SK-N-SH (cell line): ENCODE measurements around the gene B4GALNT4. TPM values are rescaled to one million over a fixed set of nuclear protein-coding genes. Genes with fewer than 3 reads are reported as not detected.

ENCODE experiments used
- CTCF ChIA-PET: fragments of 300-600, 350-600 bp; formaldehyde crosslinking; extraction: SDS; loops from one replicate; lab custom pipeline; 2021; lab: Yijun Ruan, JAX
- POLR2A ChIA-PET: fragments of 350-600 bp; sonication (Branson Sonifier 250); formaldehyde crosslinking; extraction: SDS; loops from one replicate; lab custom pipeline; 2020; ENCODE audit warnings: antibody characterized with exemption, inconsistent platforms; lab: Yijun Ruan, JAX
- DNase-seq: peaks from one replicate; pipeline ENCODE4 v3.0.0; 2012
- H2AFZ ChIP-seq: fragments of 200-600 bp; sonication (generic); 2 replicates; pipeline ENCODE4 v1.8.1; 2016; ENCODE audit warnings: antibody characterized with exemption, mild to moderate bottlenecking, low read depth
- H3F3A ChIP-seq: fragments of 200-600 bp; sonication (generic); replicated peaks from 2 replicates; pipeline ENCODE3; 2016; ENCODE audit warnings: antibody characterized with exemption, mild to moderate bottlenecking; ENCODE audit not compliant: insufficient read depth
- H3K27ac ChIP-seq, 2 experiments: fragments of 200-500 bp in 1 of 2; fragments of 200-600 bp in 1 of 2; sonication (Bioruptor generic) in 1 of 2; sonication (generic), shearing (Covaris generic) in 1 of 2; 2 replicates each; pipeline versions ENCODE4 v1.5.1 to v1.6.1; 2014 to 2016; ENCODE audit warnings: low read depth in 2 of 2, inconsistent platforms in 1 of 2, low read length in 1 of 2, mild to moderate bottlenecking in 1 of 2, mixed read lengths in 1 of 2
- H3K27me3 ChIP-seq: fragments of 200-600 bp; sonication (generic), shearing (Covaris generic); 2 replicates; pipeline ENCODE4 v1.6.1; 2016; ENCODE audit warnings: mixed run types; ENCODE audit not compliant: insufficient read depth
- H3K36me3 ChIP-seq, 2 experiments: fragments of 200-500 bp in 1 of 2; fragments of 200-600 bp in 1 of 2; sonication (Bioruptor generic) in 1 of 2; sonication (generic) in 1 of 2; replicated peaks in 1 of 2; 2 replicates each; pipeline versions ENCODE3 to v1.5.1; 2014 to 2016; ENCODE audit warnings: low read length in 1 of 2, mild to moderate bottlenecking in 1 of 2; ENCODE audit not compliant: insufficient read depth in 2 of 2, control insufficient read depth in 1 of 2
- H3K4me1 ChIP-seq, 2 experiments: fragments of 200-500 bp in 1 of 2; fragments of 200-600 bp in 1 of 2; sonication (Bioruptor generic) in 1 of 2; sonication (generic), shearing (Covaris generic) in 1 of 2; 2 replicates each; pipeline versions ENCODE4 v1.5.1 to v1.6.1; 2014 to 2016; ENCODE audit warnings: low read depth in 1 of 2, low read length in 1 of 2, mixed run types in 1 of 2; ENCODE audit not compliant: insufficient read depth in 2 of 2, control insufficient read depth in 1 of 2
- H3K4me2 ChIP-seq: fragments of 200-600 bp; sonication (generic), shearing (Covaris generic); 2 replicates; pipeline ENCODE4 v1.6.1; 2017; ENCODE audit warnings: mixed run types
- H3K4me3 ChIP-seq, 2 experiments: fragments of 200-500 bp in 1 of 2; fragments of 200-600 bp in 1 of 2; sonication (Bioruptor generic) in 1 of 2; sonication (generic), shearing (Covaris generic) in 1 of 2; 2 replicates each; pipeline versions ENCODE4 v1.5.1 to v1.8.1; 2014 to 2016; ENCODE audit warnings: low read depth in 2 of 2, inconsistent platforms in 1 of 2, low read length in 1 of 2, mild to moderate bottlenecking in 1 of 2, mixed read lengths in 1 of 2, moderate library complexity in 1 of 2
- H3K79me2 ChIP-seq: fragments of 200-600 bp; sonication (generic); 2 replicates; pipeline ENCODE4 v1.8.1; 2017; ENCODE audit warnings: mild to moderate bottlenecking; ENCODE audit not compliant: insufficient read depth
- H3K9ac ChIP-seq: fragments of 200-600 bp; sonication (generic); 2 replicates; pipeline ENCODE4 v1.6.1; 2017; ENCODE audit warnings: mixed run types
- H3K9me2 ChIP-seq: fragments of 200-600 bp; sonication (generic); 2 replicates; pipeline ENCODE4 v1.6.1; 2017; ENCODE audit warnings: mixed run types
- H3K9me3 ChIP-seq: fragments of 200-600 bp; sonication (generic); 2 replicates; pipeline ENCODE4 v1.6.1; 2017; ENCODE audit warnings: mixed run types, mild to moderate bottlenecking, moderate library complexity
- H4K20me1 ChIP-seq: fragments of 200-600 bp; sonication (generic); 2 replicates; pipeline ENCODE4 v1.6.1; 2017; ENCODE audit warnings: mild to moderate bottlenecking, mixed run types; ENCODE audit not compliant: insufficient read depth
- EZH2phosphoT487 ChIP-seq: fragments of 200-600 bp; sonication (generic); IDR thresholded peaks from 2 replicates; pipeline ENCODE4 v1.6.1; 2017; ENCODE audit warnings: low read depth, mixed run types, mild to moderate bottlenecking, antibody characterized with exemption, moderate library complexity, borderline replicate concordance
- MXI1 ChIP-seq: IDR thresholded peaks from 2 replicates; pipeline ENCODE4 v1.6.1; 2012; ENCODE audit warnings: mild to moderate bottlenecking, low read depth, low read length, improper control_type of control experiment
- NFIC ChIP-seq: IDR thresholded peaks from 2 replicates; pipeline ENCODE4 v1.4.0; 2012; ENCODE audit warnings: borderline replicate concordance
- RAD21 ChIP-seq: IDR thresholded peaks from 2 replicates; pipeline ENCODE4 v1.6.1; 2012; ENCODE audit warnings: mild to moderate bottlenecking, low read length
- RCOR1 ChIP-seq: fragments of 150-350 bp; IDR thresholded peaks from 2 replicates; pipeline ENCODE4 v1.6.1; 2017; ENCODE audit warnings: antibody characterized with exemption, low read length
- RXRA ChIP-seq: IDR thresholded peaks from 2 replicates; pipeline ENCODE4 v1.4.0; 2012; ENCODE audit warnings: low read depth, mild to moderate bottlenecking, borderline replicate concordance
- SMC3 ChIP-seq: IDR thresholded peaks from 2 replicates; pipeline ENCODE4 v1.6.1; 2012; ENCODE audit warnings: low read depth, low read length, improper control_type of control experiment
- TAF1 ChIP-seq: IDR thresholded peaks from 2 replicates; pipeline ENCODE4 v1.6.1; 2012; ENCODE audit warnings: low read depth, mild to moderate bottlenecking, low read length, moderate library complexity, borderline replicate concordance
- WGBS: methylation state at CpG from one replicate; pipeline ENCODE4 v1.1.6; 2017; ENCODE audit warnings: low lambda C conversion rate; 5-methylcytosine and 5-hydroxymethylcytosine counted together
- polyA plus RNA-seq, 3 experiments: library from polyadenylated mRNA; depleted of rRNA; stranded (reverse); fragments of >200 nt; gene quantifications; 2 replicates each; pipeline ENCODE4 v1.2.3, GENCODE V29; 2012
- TF ChIP-seq, protein P1 (sequence below): fragments of 200-600 bp; sonication (generic); IDR thresholded peaks from 2 replicates; pipeline ENCODE4 v1.6.1; 2017; ENCODE audit warnings: antibody characterized with exemption, mild to moderate bottlenecking, moderate library complexity
- TF ChIP-seq, protein P2 (sequence below): fragments of 150-350 bp; IDR thresholded peaks from 2 replicates; pipeline ENCODE4 v1.6.1; 2017; ENCODE audit warnings: antibody characterized with exemption, low read length, low read depth, borderline replicate concordance
- TF ChIP-seq, protein P3 (sequence below): IDR thresholded peaks from 2 replicates; pipeline ENCODE4 v1.4.0; 2012; ENCODE audit warnings: low read depth, borderline replicate concordance
- TF ChIP-seq, protein P4 (sequence below): fragments of 150-350 bp; IDR thresholded peaks from 2 replicates; pipeline ENCODE4 v1.6.1; 2016; ENCODE audit warnings: mild to moderate bottlenecking, low read depth, low read length

The B4GALNT4 gene
- polyA plus RNA-seq, 1 of the 3 experiments (the other 2 are of a cell fraction) = 66.7 TPM

DNA sequence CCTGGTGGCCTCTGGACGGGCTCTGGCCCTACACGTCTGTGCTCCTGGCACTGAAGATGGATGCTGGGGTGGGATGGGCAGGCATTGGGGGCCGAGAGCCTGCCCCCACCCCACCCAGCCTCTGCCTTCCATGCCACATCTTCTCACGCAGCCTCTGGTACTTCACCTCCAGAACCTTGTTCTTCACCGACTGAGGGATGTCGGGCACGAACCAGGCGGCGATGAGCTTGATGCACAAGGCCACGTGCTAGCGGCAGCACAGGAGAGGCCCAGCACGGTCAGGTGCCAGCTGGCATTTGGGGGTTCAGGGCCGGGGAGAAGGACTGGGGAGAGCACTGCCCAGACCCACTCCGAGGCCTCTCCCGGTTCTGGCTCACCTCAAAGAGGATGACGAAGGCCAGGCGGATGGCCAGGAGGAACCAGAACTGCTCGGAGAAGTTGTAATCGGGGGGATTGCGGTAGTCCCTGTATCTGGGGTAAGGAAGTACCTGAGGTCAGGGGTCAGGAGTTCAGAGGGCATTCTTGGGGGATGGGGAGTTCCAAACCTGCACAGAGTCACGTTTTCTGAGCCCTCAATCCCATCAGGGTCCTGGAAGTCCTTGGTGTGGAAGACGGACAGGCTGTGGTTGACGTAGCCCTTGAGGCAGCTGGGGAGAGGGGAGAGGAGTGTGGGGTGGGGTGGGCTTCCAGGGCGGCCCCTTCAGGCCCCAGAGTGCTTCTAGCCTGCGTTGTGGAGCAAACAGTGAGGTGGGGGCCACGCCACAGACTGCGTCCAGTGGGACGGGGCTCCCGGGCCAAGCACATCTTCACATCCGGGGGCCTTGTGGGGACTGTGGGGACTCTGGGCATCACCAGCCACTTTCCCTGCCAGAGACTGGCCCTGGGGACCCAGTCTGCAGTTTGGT, 49.3 kb downstream of the B4GALNT4 start:
- Histone ChIP-seq H3K4me2 (no peak overlapping the region), H3K9me3 (no peaks in the 10 kb centered on the region), H4K20me1 (no peaks in the 10 kb centered on the region), H3K36me3 (no peaks in the 10 kb centered on the region), H2AFZ (no peak overlapping the region), H3K9ac (no peak overlapping the region), H3F3A (no peaks in the 10 kb centered on the region), H3K4me1 (peaks cover 0 to 7% of the 10 kb centered on the region in 2 experiments; a peak in 1 of 4 replicates), H3K4me3 (no peak overlapping the region), H3K27me3 (peaks cover 33% of the 10 kb centered on the region), H3K79me2 (no peaks in the 10 kb centered on the region), H3K27ac (no peak overlapping the region), H3K9me2 (no peaks in the 10 kb centered on the region)
- WGBS = 73% methylated on average over 22 of the region's 30 CpGs
- ChIA-PET CTCF (interaction anchor here (1.2 kb wide), 1 partner anchor 8 kb away, joined by 3 read pairs; no protein-coding TSS in a partner anchor), POLR2A (no interaction called here)
- no peak for DNase-seq
- TF ChIP-seq RCOR1 = no peak
- TF ChIP-seq MXI1 = no peak
- TF ChIP-seq EZH2phosphoT487 = no peak
- no peak for TF ChIP-seq NFIC
- TF ChIP-seq, protein P1, sequence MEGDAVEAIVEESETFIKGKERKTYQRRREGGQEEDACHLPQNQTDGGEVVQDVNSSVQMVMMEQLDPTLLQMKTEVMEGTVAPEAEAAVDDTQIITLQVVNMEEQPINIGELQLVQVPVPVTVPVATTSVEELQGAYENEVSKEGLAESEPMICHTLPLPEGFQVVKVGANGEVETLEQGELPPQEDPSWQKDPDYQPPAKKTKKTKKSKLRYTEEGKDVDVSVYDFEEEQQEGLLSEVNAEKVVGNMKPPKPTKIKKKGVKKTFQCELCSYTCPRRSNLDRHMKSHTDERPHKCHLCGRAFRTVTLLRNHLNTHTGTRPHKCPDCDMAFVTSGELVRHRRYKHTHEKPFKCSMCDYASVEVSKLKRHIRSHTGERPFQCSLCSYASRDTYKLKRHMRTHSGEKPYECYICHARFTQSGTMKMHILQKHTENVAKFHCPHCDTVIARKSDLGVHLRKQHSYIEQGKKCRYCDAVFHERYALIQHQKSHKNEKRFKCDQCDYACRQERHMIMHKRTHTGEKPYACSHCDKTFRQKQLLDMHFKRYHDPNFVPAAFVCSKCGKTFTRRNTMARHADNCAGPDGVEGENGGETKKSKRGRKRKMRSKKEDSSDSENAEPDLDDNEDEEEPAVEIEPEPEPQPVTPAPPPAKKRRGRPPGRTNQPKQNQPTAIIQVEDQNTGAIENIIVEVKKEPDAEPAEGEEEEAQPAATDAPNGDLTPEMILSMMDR = no peak
- TF ChIP-seq, protein P2, sequence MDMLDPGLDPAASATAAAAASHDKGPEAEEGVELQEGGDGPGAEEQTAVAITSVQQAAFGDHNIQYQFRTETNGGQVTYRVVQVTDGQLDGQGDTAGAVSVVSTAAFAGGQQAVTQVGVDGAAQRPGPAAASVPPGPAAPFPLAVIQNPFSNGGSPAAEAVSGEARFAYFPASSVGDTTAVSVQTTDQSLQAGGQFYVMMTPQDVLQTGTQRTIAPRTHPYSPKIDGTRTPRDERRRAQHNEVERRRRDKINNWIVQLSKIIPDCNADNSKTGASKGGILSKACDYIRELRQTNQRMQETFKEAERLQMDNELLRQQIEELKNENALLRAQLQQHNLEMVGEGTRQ = no peak
- no peak for TF ChIP-seq SMC3
- no peak for TF ChIP-seq RAD21
- TF ChIP-seq, protein P3, sequence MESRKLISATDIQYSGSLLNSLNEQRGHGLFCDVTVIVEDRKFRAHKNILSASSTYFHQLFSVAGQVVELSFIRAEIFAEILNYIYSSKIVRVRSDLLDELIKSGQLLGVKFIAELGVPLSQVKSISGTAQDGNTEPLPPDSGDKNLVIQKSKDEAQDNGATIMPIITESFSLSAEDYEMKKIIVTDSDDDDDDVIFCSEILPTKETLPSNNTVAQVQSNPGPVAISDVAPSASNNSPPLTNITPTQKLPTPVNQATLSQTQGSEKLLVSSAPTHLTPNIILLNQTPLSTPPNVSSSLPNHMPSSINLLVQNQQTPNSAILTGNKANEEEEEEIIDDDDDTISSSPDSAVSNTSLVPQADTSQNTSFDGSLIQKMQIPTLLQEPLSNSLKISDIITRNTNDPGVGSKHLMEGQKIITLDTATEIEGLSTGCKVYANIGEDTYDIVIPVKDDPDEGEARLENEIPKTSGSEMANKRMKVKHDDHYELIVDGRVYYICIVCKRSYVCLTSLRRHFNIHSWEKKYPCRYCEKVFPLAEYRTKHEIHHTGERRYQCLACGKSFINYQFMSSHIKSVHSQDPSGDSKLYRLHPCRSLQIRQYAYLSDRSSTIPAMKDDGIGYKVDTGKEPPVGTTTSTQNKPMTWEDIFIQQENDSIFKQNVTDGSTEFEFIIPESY = no peak
- no peak for TF ChIP-seq TAF1
- TF ChIP-seq RXRA = no peak
- TF ChIP-seq, protein P4, sequence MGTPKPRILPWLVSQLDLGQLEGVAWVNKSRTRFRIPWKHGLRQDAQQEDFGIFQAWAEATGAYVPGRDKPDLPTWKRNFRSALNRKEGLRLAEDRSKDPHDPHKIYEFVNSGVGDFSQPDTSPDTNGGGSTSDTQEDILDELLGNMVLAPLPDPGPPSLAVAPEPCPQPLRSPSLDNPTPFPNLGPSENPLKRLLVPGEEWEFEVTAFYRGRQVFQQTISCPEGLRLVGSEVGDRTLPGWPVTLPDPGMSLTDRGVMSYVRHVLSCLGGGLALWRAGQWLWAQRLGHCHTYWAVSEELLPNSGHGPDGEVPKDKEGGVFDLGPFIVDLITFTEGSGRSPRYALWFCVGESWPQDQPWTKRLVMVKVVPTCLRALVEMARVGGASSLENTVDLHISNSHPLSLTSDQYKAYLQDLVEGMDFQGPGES = no peak
